Neural cell (in vitro differentiated cells): ENCODE data around the gene CREBBP. TPM values are rescaled to one million over a fixed set of nuclear protein-coding genes. Genes with fewer than 3 reads are reported as not detected.

Source experiments
- H2AFZ ChIP-seq: fragments of 200-600, 300-800 bp; sonication (generic), shearing (Covaris generic); 2 replicates; pipeline ENCODE4 v1.6.0; 2014; ENCODE audit warnings: low read depth, mild to moderate bottlenecking, antibody characterized with exemption, low read length, moderate library complexity
- H3F3A ChIP-seq: fragments of 200-600 bp; shearing (Covaris generic); 2 replicates; pipeline ENCODE4 v1.6.1; 2016; ENCODE audit warnings: mild to moderate bottlenecking, moderate library complexity, mixed read lengths, antibody characterized with exemption, low read length; ENCODE audit not compliant: insufficient read depth, poor library complexity, severe bottlenecking
- H3K27ac ChIP-seq: fragments of 200-600, 300-800 bp; sonication (generic), shearing (Covaris generic); 2 replicates; pipeline ENCODE4 v1.5.1; 2014; ENCODE audit warnings: mild to moderate bottlenecking, low read length, moderate library complexity
- H3K27me3 ChIP-seq: fragments of 300-800, 200-600 bp; sonication (generic), shearing (Covaris generic); 2 replicates; pipeline ENCODE4 v1.6.0; 2014; ENCODE audit warnings: mild to moderate bottlenecking, low read depth, low read length, moderate library complexity; ENCODE audit not compliant: insufficient read depth
- H3K36me3 ChIP-seq: fragments of 300-800, 200-600 bp; sonication (generic), shearing (Covaris generic); 2 replicates; pipeline ENCODE4 v1.5.1; 2014; ENCODE audit warnings: mild to moderate bottlenecking, antibody characterized with exemption, low read length, moderate library complexity; ENCODE audit not compliant: insufficient read depth
- H3K4me2 ChIP-seq: fragments of 300-800, 200-600 bp; sonication (generic), shearing (Covaris generic); 2 replicates; pipeline ENCODE4 v1.6.0; 2014; ENCODE audit warnings: mild to moderate bottlenecking, low read length
- H3K4me3 ChIP-seq: fragments of 300-800, 200-600 bp; sonication (generic), shearing (Covaris generic); 2 replicates; pipeline ENCODE4 v1.5.1; 2014; ENCODE audit warnings: mild to moderate bottlenecking, low read length, moderate library complexity
- H3K79me2 ChIP-seq: fragments of 200-600 bp; shearing (Covaris generic); replicated peaks from 2 replicates; pipeline ENCODE4 v1.6.0; 2014; ENCODE audit warnings: mild to moderate bottlenecking, low read length, moderate library complexity; ENCODE audit not compliant: insufficient read depth
- H3K9ac ChIP-seq: fragments of 300-800, 200-600 bp; sonication (generic), shearing (Covaris generic); 2 replicates; pipeline ENCODE4 v1.6.1; 2016; ENCODE audit warnings: mild to moderate bottlenecking, low read length, mixed read lengths
- H3K9me2 ChIP-seq: fragments of 200-600 bp; shearing (Covaris generic); 2 replicates; pipeline ENCODE4 v1.6.1; 2016; ENCODE audit warnings: mild to moderate bottlenecking, low read length, mixed read lengths; ENCODE audit not compliant: insufficient read depth
- H3K9me3 ChIP-seq: fragments of 200-600, 300-800 bp; sonication (generic), shearing (Covaris generic); 2 replicates; pipeline ENCODE4 v1.6.1; 2016; ENCODE audit warnings: mild to moderate bottlenecking, mixed run types, low read length, moderate library complexity, mixed read lengths
- H4K20me1 ChIP-seq: fragments of 200-600 bp; shearing (Covaris generic); 2 replicates; pipeline ENCODE4 v1.6.1; 2016; ENCODE audit warnings: mild to moderate bottlenecking, mixed run types; ENCODE audit not compliant: insufficient read depth
- CTCF ChIP-seq: fragments of 450-650 bp; IDR thresholded peaks from 2 replicates; pipeline ENCODE4 v1.5.1; 2014; ENCODE audit warnings: antibody characterized with exemption, mild to moderate bottlenecking, moderate library complexity; ENCODE audit not compliant: poor library complexity, severe bottlenecking
- EP300 ChIP-seq: fragments of 450-650 bp; conservative IDR thresholded peaks from 2 replicates; pipeline ENCODE4 v1.6.1; 2014; ENCODE audit warnings: antibody characterized with exemption, mild to moderate bottlenecking, moderate library complexity; ENCODE audit not compliant: poor library complexity, severe bottlenecking
- EZH2 ChIP-seq: fragments of 200-600, 300-800 bp; shearing (Covaris generic), sonication (generic); IDR thresholded peaks from 2 replicates; pipeline ENCODE4 v1.6.1; 2014; ENCODE audit warnings: antibody characterized with exemption, low read length, borderline replicate concordance, mild to moderate bottlenecking; ENCODE audit not compliant: insufficient read depth, poor library complexity, severe bottlenecking
- MXI1 ChIP-seq: fragments of 450-650 bp; conservative IDR thresholded peaks from 2 replicates; pipeline ENCODE4 v1.6.1; 2014; ENCODE audit warnings: antibody characterized with exemption, mild to moderate bottlenecking; ENCODE audit not compliant: poor library complexity, severe bottlenecking
- POLR2AphosphoS5 ChIP-seq: IDR thresholded peaks from 2 replicates; pipeline ENCODE4 v1.6.1; 2012
- RAD21 ChIP-seq: fragments of 450-650 bp; conservative IDR thresholded peaks from 2 replicates; pipeline ENCODE4 v1.6.1; 2014; ENCODE audit warnings: antibody characterized with exemption, mild to moderate bottlenecking, moderate library complexity
- SMC3 ChIP-seq: fragments of 450-650 bp; conservative IDR thresholded peaks from 2 replicates; pipeline ENCODE4 v1.6.1; 2014; ENCODE audit warnings: antibody characterized with exemption, mild to moderate bottlenecking, moderate library complexity; ENCODE audit not compliant: poor library complexity
- TAF1 ChIP-seq: IDR thresholded peaks from 2 replicates; pipeline ENCODE4 v1.6.1; 2012; ENCODE audit warnings: low read depth
- polyA plus RNA-seq: library from polyadenylated mRNA; depleted of rRNA; stranded (reverse); fragments of >200 nt; gene quantifications from 2 replicates; pipeline ENCODE4 v1.2.3, GENCODE V29; 2014
- TF ChIP-seq, protein P1 (sequence below): IDR thresholded peaks from 2 replicates; pipeline ENCODE4 v1.6.1; 2012; ENCODE audit warnings: borderline replicate concordance

CREBBP gene
- polyA plus RNA-seq, 1 donor from 2014 or later, result 3.3 TPM

DNA sequence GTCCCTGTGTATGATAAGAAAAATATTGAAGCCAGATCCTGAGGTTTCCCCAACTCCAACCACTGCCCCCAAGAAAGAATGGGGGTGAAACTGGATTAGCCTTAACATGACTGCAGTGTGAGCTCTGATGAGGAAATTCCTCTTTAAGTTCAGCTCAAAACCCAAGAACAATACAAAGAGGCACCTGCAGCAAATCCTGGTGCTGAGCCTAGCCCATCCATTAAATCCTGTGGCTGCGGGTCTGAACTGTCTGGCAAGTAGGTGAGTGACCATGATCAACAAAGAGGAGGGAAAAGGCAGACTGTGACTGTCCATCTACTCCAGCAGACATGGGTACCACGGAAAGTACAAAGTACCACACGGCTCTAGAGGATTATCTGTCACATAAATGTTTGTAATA is 64.2 kb downstream of the CREBBP start:
- peaks cover 91% of the 10 kb centered on the region for H3K79me2 ChIP-seq
- H3K4me2 ChIP-seq, result no peak overlapping the region
- no peaks in the 10 kb centered on the region for H3F3A ChIP-seq
- H3K9ac ChIP-seq, result no peak overlapping the region
- no peaks in the 10 kb centered on the region for H3K9me3 ChIP-seq
- H3K36me3 ChIP-seq, result no peaks in the 10 kb centered on the region
- TF ChIP-seq, protein P1, sequence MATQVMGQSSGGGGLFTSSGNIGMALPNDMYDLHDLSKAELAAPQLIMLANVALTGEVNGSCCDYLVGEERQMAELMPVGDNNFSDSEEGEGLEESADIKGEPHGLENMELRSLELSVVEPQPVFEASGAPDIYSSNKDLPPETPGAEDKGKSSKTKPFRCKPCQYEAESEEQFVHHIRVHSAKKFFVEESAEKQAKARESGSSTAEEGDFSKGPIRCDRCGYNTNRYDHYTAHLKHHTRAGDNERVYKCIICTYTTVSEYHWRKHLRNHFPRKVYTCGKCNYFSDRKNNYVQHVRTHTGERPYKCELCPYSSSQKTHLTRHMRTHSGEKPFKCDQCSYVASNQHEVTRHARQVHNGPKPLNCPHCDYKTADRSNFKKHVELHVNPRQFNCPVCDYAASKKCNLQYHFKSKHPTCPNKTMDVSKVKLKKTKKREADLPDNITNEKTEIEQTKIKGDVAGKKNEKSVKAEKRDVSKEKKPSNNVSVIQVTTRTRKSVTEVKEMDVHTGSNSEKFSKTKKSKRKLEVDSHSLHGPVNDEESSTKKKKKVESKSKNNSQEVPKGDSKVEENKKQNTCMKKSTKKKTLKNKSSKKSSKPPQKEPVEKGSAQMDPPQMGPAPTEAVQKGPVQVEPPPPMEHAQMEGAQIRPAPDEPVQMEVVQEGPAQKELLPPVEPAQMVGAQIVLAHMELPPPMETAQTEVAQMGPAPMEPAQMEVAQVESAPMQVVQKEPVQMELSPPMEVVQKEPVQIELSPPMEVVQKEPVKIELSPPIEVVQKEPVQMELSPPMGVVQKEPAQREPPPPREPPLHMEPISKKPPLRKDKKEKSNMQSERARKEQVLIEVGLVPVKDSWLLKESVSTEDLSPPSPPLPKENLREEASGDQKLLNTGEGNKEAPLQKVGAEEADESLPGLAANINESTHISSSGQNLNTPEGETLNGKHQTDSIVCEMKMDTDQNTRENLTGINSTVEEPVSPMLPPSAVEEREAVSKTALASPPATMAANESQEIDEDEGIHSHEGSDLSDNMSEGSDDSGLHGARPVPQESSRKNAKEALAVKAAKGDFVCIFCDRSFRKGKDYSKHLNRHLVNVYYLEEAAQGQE, result no peak
- no peak for TF ChIP-seq SMC3
- no peak for TF ChIP-seq POLR2AphosphoS5
- no peak for TF ChIP-seq RAD21
- TF ChIP-seq MXI1, result no peak
- TF ChIP-seq CTCF, result no peak
- TF ChIP-seq EP300, result no peak
- TF ChIP-seq EZH2, result no peak
- TF ChIP-seq TAF1, result no peak
- no peak overlapping the region for H3K27ac ChIP-seq
- no peaks in the 10 kb centered on the region for H3K9me2 ChIP-seq
- H3K4me3 ChIP-seq, result no peak overlapping the region
- H4K20me1 ChIP-seq, result peaks cover 11% of the 10 kb centered on the region
- H3K27me3 ChIP-seq, result no peaks in the 10 kb centered on the region
- H2AFZ ChIP-seq, result no peak overlapping the region

DNA sequence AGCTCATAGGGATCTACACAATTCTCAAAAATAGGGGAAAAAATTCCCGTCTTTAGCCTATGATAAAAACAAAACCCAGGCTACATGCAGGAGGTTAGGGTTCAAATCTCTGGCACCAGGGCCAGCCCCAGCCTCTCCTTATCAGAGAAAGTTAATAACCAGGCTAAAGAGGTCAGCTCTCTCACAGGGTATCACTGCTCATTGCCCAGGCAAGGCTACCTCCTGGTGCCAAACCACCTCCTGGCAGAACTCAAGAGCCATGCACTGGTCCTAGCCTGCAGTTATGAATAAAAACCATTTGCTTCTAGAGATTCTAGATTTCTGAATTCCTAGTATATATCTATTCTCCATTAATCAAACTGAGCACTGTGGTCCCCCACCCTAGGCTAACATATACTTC is 65.8 kb downstream of the CREBBP start:
- H3K4me3 ChIP-seq, result no peak overlapping the region
- H4K20me1 ChIP-seq, result peaks cover 11% of the 10 kb centered on the region
- peaks cover 8% of the 10 kb centered on the region for H3K36me3 ChIP-seq
- no peaks in the 10 kb centered on the region for H3K27me3 ChIP-seq
- H3K9me3 ChIP-seq, result no peaks in the 10 kb centered on the region
- H3K9me2 ChIP-seq, result no peaks in the 10 kb centered on the region
- peaks cover 86% of the 10 kb centered on the region for H3K79me2 ChIP-seq
- H2AFZ ChIP-seq, result no peak overlapping the region
- TF ChIP-seq EZH2, result no peak
- no peak for TF ChIP-seq SMC3
- no peak for TF ChIP-seq CTCF
- no peak for TF ChIP-seq RAD21
- no peak for TF ChIP-seq POLR2AphosphoS5
- TF ChIP-seq MXI1, result no peak
- no peak for TF ChIP-seq TAF1
- no peak for TF ChIP-seq EP300
- TF ChIP-seq, protein P1, result no peak
- H3K27ac ChIP-seq, result no peak overlapping the region
- no peaks in the 10 kb centered on the region for H3F3A ChIP-seq
- no peak overlapping the region for H3K9ac ChIP-seq
- H3K4me2 ChIP-seq, result no peak overlapping the region
